HepG2 (cell line): Measurements from ENCODE around the gene NAA15. TPM values are rescaled to one million over a fixed set of nuclear protein-coding genes. Genes with fewer than 3 reads are reported as not detected.

Experiments
- ATF1 ChIP-seq: IDR thresholded peaks from 2 replicates; pipeline ENCODE4 v1.6.1; 2016; ENCODE audit warnings: mild to moderate bottlenecking, control low read depth
- ATM ChIP-seq: fragments of 450-650 bp; IDR thresholded peaks from 2 replicates; pipeline ENCODE4 v1.7.1; 2017; ENCODE audit warnings: mild to moderate bottlenecking, borderline replicate concordance
- BATF2 ChIP-seq: sonication (generic); formaldehyde crosslinking; IDR thresholded peaks from 2 replicates; pipeline ENCODE4 v1.8.0; 2022; ENCODE audit warnings: mild to moderate bottlenecking, missing genetic modification reagents, moderate library complexity
- BCL6 ChIP-seq: IDR thresholded peaks from 2 replicates; pipeline ENCODE4 v1.6.1; 2016; ENCODE audit warnings: missing genetic modification reagents, missing compliant biosample characterization
- BRCA1 ChIP-seq: sonication (generic); formaldehyde crosslinking; IDR thresholded peaks from 2 replicates; pipeline ENCODE4 v1.4.0; 2020; ENCODE audit warnings: missing genetic modification reagents
- ETV6 ChIP-seq: sonication (generic); formaldehyde crosslinking; conservative IDR thresholded peaks from 2 replicates; pipeline ENCODE4 v1.4.0; 2020; ENCODE audit warnings: missing genetic modification reagents
- HNF4A ChIP-seq: sonication (generic); formaldehyde crosslinking; IDR thresholded peaks from 2 replicates; pipeline ENCODE4 v1.4.0; 2020; ENCODE audit warnings: missing genetic modification reagents
- HNF4G ChIP-seq, 2 experiments: sonication (generic) in 1 of 2; formaldehyde crosslinking in 1 of 2; IDR thresholded peaks; 2 replicates each; pipeline versions ENCODE4 v1.4.0 to v1.6.1; 2011 to 2020; ENCODE audit warnings: borderline replicate concordance in 2 of 2, low read depth in 2 of 2, mild to moderate bottlenecking in 2 of 2, low read length in 1 of 2, missing genetic modification reagents in 1 of 2, moderate library complexity in 1 of 2
- KDM5A ChIP-seq: fragments of 200-600 bp; sonication (generic); IDR thresholded peaks from 2 replicates; pipeline ENCODE4 v1.7.0; 2018; ENCODE audit warnings: antibody characterized with exemption, mild to moderate bottlenecking, low read length, borderline replicate concordance
- NFIC ChIP-seq: IDR thresholded peaks from 2 replicates; pipeline ENCODE4 v1.6.1; 2012; ENCODE audit warnings: mild to moderate bottlenecking, low read length, inconsistent platforms
- NFYC ChIP-seq: IDR thresholded peaks from 2 replicates; pipeline ENCODE4 v1.6.1; 2016; ENCODE audit warnings: missing genetic modification reagents, missing compliant biosample characterization
- NPAS2 ChIP-seq: sonication (generic); formaldehyde crosslinking; IDR thresholded peaks from 2 replicates; pipeline ENCODE4 v1.8.0; 2022; ENCODE audit warnings: mild to moderate bottlenecking, missing genetic modification reagents, borderline replicate concordance
- NR1H2 ChIP-seq: sonication (generic); formaldehyde crosslinking; IDR thresholded peaks from 2 replicates; pipeline ENCODE4 v1.8.1; 2022; ENCODE audit warnings: low read depth, missing genetic modification reagents, borderline replicate concordance
- REXO4 ChIP-seq: sonication (generic); formaldehyde crosslinking; IDR thresholded peaks from 2 replicates; pipeline ENCODE4 v1.8.0; 2022; ENCODE audit warnings: missing genetic modification reagents, mild to moderate bottlenecking, borderline replicate concordance
- SIN3B ChIP-seq: fragments of 150-350 bp; IDR thresholded peaks from 2 replicates; pipeline ENCODE4 v1.6.1; 2014; ENCODE audit warnings: low read length
- ZEB1 ChIP-seq: IDR thresholded peaks from 2 replicates; pipeline ENCODE4 v1.6.1; 2012; ENCODE audit warnings: mild to moderate bottlenecking, low read depth, inconsistent platforms; ENCODE audit not compliant: insufficient replicate concordance
- ZFP36 ChIP-seq: fragments of 150-350 bp; IDR thresholded peaks from 2 replicates; pipeline ENCODE4 v1.6.1; 2018; ENCODE audit warnings: borderline replicate concordance, low read length, low read depth; ENCODE audit not compliant: partially characterized antibody
- ZSCAN21 ChIP-seq: sonication (generic); formaldehyde crosslinking; IDR thresholded peaks from 2 replicates; pipeline ENCODE4 v1.8.0; 2022; ENCODE audit warnings: mild to moderate bottlenecking, missing genetic modification reagents, moderate library complexity, borderline replicate concordance
- polyA plus RNA-seq, 8 experiments: library from polyadenylated mRNA; depleted of rRNA in 3 of 8; stranded (reverse) in 7 of 8; unstranded in 1 of 8; fragments of >200 nt; fragmentation: Illumina TruSeq in 4 of 8; extraction: Trizol in 4 of 8; gene quantifications; 2 replicates each; pipeline versions ENCODE4 v1.2.1 to v1.2.3, GENCODE V29; 2011 to 2016; ENCODE audit warnings: low read depth in 4 of 8, missing spikeins in 1 of 8, mixed read lengths in 1 of 8; ENCODE audit not compliant: insufficient read depth in 1 of 8
- total RNA-seq, 5 experiments: library from RNA; depleted of rRNA; stranded (reverse); fragments of >200 nt; fragmentation: Illumina TruSeq; extraction: Trizol; gene quantifications; 2 replicates each; pipeline ENCODE4 v1.2.3, GENCODE V29; 2016; ENCODE audit warnings: low read depth in 1 of 5
- TF ChIP-seq, protein P1 (sequence below): sonication (generic); formaldehyde crosslinking; IDR thresholded peaks from 2 replicates; pipeline ENCODE4 v1.8.0; 2022; ENCODE audit warnings: missing genetic modification reagents, mild to moderate bottlenecking, moderate library complexity, borderline replicate concordance
- TF ChIP-seq, protein P2 (sequence below): sonication (generic); formaldehyde crosslinking; conservative IDR thresholded peaks from 2 replicates; pipeline ENCODE4 v1.8.0; 2022; ENCODE audit warnings: low read depth, missing genetic modification reagents
- TF ChIP-seq, protein P3 (sequence below): sonication (generic); formaldehyde crosslinking; IDR thresholded peaks from 2 replicates; pipeline ENCODE4 v1.5.0; 2020; ENCODE audit warnings: missing genetic modification reagents

Gene NAA15
- total and polyA plus RNA-seq, 2 of the 13 experiments (the other 11 are each of a cell fraction or from before 2014, with no cell fraction given): 6.2 to 50.2 TPM

DNA sequence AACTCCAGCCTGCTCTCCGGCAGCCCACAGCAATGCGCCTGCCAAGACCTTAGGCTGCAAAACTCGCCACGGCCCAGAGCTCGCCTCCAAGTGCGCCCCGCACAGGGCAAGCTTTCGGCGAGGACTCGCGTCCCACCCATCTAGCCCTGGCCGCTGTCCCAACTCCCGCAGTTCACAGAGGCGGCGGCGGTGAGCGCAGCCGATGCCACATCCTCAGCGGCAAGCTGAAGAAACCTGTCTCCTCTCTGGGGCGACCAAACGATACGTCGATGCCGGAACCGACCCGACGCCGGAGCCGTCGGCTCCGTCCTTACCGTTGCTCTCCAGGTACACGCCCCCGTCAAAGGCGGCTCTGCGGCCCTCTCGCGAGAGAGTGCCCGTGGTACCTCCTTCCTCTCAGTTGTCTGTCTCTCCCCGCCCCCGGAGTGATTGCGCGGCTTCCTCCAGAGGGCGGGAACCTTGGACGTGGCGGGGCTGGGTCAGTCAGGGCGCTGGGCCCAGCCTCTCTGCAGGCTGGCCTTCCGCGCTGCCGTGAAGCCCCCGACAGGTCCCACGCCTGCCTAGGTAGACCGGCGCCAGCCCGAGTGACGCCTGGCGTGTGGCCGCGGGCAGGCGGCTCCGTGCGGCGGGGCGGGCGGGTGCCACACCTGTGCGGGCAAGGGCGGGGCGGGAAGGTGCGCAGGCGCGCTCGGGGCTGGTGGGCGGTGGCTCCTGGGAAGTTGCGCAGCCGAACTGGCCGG lies 152.2 kb downstream of the NAA15 start (continued):
- TF ChIP-seq NFIC (no peak), NFYC (no peak), NPAS2 (CRISPR knock-in tag) (no peak), NR1H2 (CRISPR knock-in tag) (peak; percentile 76; the same call in 1 of the 2 replicates), REXO4 (CRISPR knock-in tag) (no peak), ETV6 (no peak), BRCA1 (CRISPR knock-in tag) (peak; percentile 26; the same call in 1 of the 2 replicates), ATM (no peak), BCL6 (CRISPR knock-in tag) (peak; percentile 57), BATF2 (CRISPR knock-in tag) (0 out of 2 replicates have a peak, but pooled peaks have one; percentile 3), HNF4G (IDR thresholded peaks at IDR 0.05; ENCODE audit: borderline replicate concordance, low read depth, low read length) (peak; percentile 39; the same call in 1 of the 2 replicates), HNF4G (CRISPR knock-in tag; IDR thresholded peaks at IDR 0.05; ENCODE audit: borderline replicate concordance, low read depth) (no peak), ZFP36 (no peak), SIN3B (no peak; the same call in 1 of the 2 replicates), KDM5A (peak; percentile 68; the same call in 1 of the 2 replicates), HNF4A (no peak), ZEB1 (peak; percentile 89), ZSCAN21 (CRISPR knock-in tag) (peak; percentile 75; the same call in 1 of the 2 replicates), ATF1 (CRISPR knock-in tag) (no peak)
- TF ChIP-seq, protein P1, sequence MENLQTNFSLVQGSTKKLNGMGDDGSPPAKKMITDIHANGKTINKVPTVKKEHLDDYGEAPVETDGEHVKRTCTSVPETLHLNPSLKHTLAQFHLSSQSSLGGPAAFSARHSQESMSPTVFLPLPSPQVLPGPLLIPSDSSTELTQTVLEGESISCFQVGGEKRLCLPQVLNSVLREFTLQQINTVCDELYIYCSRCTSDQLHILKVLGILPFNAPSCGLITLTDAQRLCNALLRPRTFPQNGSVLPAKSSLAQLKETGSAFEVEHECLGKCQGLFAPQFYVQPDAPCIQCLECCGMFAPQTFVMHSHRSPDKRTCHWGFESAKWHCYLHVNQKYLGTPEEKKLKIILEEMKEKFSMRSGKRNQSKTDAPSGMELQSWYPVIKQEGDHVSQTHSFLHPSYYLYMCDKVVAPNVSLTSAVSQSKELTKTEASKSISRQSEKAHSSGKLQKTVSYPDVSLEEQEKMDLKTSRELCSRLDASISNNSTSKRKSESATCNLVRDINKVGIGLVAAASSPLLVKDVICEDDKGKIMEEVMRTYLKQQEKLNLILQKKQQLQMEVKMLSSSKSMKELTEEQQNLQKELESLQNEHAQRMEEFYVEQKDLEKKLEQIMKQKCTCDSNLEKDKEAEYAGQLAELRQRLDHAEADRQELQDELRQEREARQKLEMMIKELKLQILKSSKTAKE: peak; percentile 29; the same call in 1 of the 2 replicates
- TF ChIP-seq, protein P2, sequence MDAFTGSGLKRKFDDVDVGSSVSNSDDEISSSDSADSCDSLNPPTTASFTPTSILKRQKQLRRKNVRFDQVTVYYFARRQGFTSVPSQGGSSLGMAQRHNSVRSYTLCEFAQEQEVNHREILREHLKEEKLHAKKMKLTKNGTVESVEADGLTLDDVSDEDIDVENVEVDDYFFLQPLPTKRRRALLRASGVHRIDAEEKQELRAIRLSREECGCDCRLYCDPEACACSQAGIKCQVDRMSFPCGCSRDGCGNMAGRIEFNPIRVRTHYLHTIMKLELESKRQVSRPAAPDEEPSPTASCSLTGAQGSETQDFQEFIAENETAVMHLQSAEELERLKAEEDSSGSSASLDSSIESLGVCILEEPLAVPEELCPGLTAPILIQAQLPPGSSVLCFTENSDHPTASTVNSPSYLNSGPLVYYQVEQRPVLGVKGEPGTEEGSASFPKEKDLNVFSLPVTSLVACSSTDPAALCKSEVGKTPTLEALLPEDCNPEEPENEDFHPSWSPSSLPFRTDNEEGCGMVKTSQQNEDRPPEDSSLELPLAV (CRISPR knock-in tag): no peak
- TF ChIP-seq, protein P3, sequence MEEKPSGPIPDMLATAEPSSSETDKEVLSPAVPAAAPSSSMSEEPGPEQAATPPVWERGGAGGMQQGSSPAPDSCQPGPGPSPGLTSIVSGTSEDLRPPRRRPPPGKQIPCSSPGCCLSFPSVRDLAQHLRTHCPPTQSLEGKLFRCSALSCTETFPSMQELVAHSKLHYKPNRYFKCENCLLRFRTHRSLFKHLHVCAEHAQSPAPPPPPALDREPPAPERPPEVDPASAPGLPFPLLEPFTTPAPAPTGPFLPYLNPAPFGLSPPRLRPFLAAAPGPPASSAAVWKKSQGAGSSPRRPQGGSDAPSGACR (CRISPR knock-in tag): no peak
